HG02943 (cell line): Measurements from ENCODE around the gene BEX5.
"Not testable (repeated sequence)": the region's sequence is repeated elsewhere in the genome, so short reads cannot be mapped to it uniquely, and the experiment has no call there.

ENCODE experiments used
- ATAC-seq: cut with Tn5 transposase; IDR thresholded peaks from one replicate; pipeline ENCODE4 v1.9.1; 2021; ENCODE audit warnings: mild to moderate bottlenecking, low read depth, moderate library complexity; ENCODE audit not compliant: unreplicated experiment

Gene BEX5

DNA sequence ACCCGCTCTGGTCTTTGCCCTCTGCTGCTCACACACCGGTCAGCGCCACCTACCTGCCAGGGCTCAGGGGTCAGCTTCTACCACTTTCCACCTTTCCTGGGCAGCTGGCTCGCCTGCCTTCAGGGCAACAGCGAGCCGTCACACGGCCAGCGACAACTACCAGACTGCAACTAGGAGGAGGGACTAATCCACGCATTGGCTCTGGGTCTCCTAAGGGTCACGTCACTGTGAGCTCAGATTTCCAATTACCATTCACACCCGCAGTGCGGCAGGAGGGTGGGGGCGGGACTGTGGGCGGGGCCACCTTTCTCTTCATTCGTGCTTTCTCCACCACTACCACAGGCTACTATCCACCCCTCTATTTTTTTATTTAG, at the start of gene BEX5:
Gene BEX5, minus strand, starts transcription at position 172 of the 374 bp plus-strand sequence. CDS start 1,712 bp downstream, outside the sequence.
- peak; percentile 96 for ATAC-seq

- ATAC-seq, result no peak
Observed at GRCh38 chrX:102185967-102186720, 30.4 kb upstream of the BEX5 start.

DNA sequence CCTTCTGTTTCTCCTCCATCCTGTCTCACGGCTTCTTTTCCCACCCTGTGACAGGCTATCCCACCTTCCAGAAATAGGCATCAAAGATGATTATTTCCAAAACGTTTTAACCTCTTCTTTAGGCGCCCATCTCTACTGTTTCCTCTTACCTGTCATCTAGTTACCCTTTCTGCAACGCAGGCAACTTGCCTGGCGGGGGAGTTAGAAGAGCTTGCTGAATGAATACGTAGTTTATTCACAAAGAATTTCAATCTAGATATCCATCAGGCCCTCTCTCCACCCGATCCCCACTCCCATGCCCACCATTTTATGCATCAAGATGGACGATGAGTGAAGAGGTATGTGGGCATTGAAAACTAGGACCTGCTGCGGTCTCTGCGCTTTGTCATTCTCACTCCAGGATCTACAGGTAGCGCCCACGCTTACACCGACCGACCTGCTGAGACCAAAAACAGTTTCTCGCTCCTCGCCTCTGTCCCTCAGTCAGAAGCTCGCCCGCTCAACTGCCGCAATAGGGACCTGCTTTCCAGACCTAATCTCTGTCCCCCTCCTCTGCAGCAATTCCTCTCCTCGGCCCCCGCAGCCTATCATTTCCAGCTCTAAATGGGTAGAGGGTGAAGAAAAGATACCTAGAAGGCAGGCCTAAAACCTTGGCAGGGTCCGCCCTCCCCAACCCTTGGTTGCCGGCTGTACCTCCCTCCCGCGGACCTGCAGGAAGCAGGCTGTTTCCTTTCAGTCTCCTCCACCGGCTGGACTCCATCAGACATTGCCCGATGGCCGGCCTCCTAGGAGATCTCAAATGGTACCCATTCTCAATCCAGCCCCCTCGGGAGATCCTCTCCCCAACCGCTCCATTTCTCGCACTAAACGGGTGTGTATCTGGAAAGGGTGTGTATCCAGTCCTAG, 624 bp downstream of the BEX5 start:
- peak; percentile 39 for ATAC-seq

DNA sequence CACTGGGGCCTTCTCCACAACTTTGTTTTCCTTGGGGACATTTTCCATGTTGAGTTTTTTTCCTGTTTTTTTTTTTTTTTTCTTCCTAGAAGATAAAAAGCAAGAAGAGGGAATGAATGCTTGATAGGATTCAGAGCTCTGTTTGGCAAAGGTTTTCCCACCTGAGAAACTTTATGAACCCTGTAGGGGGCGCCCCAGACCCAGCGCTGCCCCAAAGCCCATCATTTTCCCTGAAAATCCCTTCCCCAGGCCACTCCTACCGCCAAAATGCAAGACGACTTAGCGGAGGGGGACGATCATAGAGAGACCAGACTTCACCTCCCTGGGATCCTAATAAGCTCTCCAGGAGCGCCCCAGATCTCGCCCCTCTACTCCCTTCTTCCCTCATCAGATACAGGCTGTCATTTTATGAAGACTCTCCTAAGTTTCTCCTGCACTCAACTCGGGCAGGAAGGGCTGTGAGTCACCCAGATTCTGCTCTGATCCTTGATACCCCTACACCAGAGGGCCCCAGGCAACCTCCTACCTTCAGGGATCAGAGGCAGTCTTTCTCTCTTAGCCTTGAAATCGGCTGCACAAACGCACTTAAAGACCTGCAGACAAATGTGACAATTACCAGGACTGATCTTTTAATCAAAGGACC, 1.4 kb downstream of the BEX5 start:
- ATAC-seq, result no peak

DNA sequence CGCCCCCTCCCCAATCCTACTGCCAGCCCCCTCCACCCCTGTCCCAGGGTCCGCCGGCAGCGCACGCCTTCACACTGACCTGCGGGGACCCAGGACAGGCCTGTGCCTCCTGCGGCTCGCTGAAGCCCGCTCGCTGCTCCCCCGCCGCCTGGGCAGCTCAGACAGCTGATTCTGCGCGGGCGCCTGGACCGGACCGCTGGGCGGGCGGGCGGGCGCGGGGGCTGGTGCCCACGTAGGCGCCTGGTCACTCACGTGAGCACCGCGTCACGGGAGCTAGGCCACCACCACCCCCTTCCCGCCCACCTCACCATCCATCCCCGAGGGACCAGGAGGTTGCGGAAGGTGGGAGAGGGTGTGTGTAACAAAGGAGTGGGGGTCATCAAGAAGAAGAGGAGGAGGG, 13.5 kb downstream of the BEX5 start, which contains the start of gene TCEAL6:
Gene TCEAL6, minus strand, starts transcription at position 208 of the 400 bp plus-strand sequence.
- ATAC-seq, result not testable (repeated sequence)

DNA sequence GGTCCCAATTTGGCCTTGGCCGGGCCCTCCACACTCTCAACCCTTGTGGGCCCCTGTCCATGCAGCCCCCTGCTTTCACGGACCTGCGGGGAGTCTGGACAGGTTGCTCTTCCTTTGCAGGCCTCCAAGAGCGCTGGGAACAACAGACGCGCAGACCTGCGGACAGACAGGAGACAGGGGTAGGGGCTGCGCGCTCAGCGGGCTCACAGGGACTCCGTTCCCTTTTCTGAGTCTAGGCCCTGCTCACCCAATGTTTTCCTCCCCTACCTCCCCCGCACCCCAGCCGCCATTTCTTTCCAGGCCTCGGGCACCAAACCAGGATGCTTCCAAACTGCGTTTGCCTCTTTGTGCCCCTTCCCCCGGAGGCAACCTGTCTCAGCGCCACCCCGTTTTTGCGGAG, 14.1 kb downstream of the BEX5 start:
- not testable (repeated sequence) for ATAC-seq

DNA sequence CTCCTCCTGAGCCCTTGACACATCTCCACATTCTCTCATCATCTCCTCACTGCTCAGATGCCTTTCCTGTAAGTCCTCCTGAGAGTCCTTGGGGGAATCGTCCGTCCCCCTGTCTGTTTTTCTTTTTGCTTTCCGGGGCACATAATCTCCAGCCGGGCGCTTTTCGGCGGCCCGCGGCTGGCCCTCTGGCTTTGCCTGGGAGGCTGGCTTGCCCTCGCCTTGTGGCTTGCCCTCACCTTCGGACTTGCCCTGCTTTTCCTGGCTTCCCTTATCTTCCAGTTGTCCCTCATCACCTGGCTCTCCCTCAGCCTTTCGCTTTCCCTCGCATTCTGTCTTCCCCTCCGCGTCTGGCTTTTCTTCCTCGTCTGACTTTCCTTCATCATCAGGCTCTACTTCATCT, 14.9 kb downstream of the BEX5 start:
- ATAC-seq, result not testable (repeated sequence)

DNA sequence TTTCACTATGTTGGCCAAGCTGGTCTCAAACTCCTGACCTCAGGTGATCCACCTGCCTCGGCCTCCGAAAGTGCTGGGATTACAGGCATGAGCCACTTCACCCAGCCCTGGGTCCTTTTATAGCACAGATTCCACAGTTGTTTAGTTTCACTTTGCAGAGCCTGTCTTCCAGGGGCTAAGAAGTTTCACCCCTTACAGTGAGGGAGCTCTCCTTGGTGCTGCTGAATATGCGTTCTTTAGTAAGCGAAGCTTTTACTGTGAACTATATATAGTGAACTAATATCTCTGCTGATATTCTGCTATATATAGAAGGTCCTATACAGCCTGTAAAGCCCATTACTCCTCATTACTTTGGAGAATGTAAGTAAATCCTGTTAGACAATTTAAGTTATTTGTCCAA, 17.7 kb downstream of the BEX5 start:
- no peak for ATAC-seq

DNA sequence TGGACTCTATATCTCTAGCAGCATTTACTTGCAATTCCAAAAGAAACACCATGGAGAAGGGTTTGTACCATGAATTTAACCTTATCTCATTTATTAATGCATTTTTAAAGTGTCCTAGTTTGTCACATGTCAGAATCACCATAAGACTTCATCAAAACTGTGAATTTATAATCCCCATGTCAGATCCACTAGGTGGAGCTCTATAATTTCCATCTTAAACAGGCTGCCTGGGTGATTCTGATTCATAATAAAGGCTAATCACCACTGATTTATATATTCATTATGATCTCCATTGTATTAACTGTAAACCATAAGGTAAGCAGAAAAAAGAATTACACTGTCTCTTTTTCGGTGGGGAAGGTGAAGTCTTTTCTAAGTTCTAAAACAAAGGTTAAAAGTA, 26.3 kb downstream of the BEX5 start:
- no peak for ATAC-seq

DNA sequence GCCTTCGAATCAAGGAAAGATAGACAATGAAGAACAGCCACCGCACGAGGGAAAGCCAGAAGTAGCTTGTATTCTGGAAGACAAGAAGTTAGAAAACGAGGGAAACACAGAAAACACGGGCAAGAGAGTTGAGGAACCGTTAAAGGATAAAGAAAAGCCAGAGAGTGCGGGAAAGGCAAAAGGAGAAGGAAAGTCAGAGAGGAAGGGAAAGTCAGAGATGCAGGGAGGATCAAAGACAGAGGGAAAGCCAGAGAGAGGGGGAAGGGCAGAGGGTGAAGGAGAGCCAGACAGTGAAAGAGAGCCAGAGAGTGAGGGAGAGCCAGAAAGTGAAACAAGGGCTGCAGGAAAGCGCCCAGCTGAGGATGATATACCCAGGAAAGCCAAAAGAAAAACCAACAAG, 28.9 kb downstream of the BEX5 start:
- ATAC-seq, result no peak

GRCh38 chrX:102126080-102126818, 29.5 kb downstream of the BEX5 start:
- not testable (repeated sequence) for ATAC-seq

- ATAC-seq, result not testable (repeated sequence)
Observed at GRCh38 chrX:102125436-102125835, 30.3 kb downstream of the BEX5 start, which contains the start of gene TCEAL2. TCEAL2 (plus strand) TSS chrX:102125679; CDS start chrX:102126831, 1,152 bp downstream.

- ATAC-seq, result not testable (repeated sequence)
Observed at GRCh38 chrX:102125014-102125413, 30.8 kb downstream of the BEX5 start.

- ATAC-seq, result no peak
Observed at GRCh38 chrX:102115748-102116147, 40.0 kb downstream of the BEX5 start.

DNA sequence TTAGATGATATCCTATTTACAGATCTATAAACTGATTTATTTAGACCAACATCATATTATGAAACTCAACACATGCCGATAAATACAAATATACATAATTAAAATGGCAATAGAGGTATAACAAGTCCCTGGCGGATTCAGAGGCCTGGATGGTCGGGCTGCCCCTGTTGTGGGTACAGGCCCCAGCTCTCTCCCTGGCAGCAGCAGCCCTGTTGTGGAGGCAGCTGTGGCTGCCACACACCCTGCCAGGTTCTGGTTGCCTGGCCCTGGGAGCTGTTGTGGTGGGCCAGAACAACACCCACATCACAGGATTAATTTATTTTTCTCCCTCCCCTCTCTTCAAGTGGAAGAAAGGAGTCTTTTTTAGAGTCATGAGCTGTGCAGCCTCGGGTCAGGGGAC, 42.4 kb downstream of the BEX5 start:
- ATAC-seq, result no peak
